HTR-8/SVneo (cell line): Measurements from ENCODE around the gene FN3K.

Experiments
- DNase-seq: peaks from one replicate; pipeline ENCODE4 v3.0.0; 2011; ENCODE audit warnings: low spot score, mixed read lengths; ENCODE audit not compliant: insufficient read length
- FAIRE-seq: peaks from 2 replicates; lab custom pipeline; 2011; peaks lifted over from hg19 to GRCh38; lab: Jason Lieb, UNC

Gene FN3K

GRCh38 chr17:82734987-82735866, at the start of gene FN3K:
Gene FN3K, plus strand, starts transcription at chr17:82735615. Its CDS starts 22 bp downstream, at chr17:82735637.
- peak; percentile 42 for FAIRE-seq
- peak; percentile 57 for DNase-seq

GRCh38 chr17:82686366-82687324, 48.8 kb upstream of the FN3K start:
- DNase-seq, result no peak
- no peak for FAIRE-seq

- FAIRE-seq (no peak), DNase-seq (no peak)
Measured at GRCh38 chr17:82687375-82687861, 48.0 kb upstream of the FN3K start.

- DNase-seq, result no peak
Measured at GRCh38 chr17:82687871-82688270, 47.5 kb upstream of the FN3K start.

DNA sequence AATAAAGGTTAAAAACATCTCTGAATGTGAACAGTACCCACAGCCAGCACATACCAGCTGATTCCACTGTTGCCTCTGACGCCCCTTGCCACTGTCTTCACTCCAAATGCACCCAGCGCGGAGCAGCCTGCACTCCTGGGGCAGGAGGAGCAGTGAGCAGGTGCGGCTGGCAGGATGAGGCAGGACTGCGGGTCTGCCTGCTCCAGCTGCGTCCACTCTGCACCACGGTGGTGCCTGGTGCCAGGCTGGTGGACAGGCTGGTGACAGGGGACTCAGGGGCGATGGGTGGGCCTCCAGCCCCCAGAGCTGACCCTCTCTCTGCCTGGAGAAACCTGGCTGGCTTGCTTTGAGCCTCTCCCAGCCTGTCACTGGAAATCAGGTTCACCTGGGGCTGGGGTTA, 46.3 kb upstream of the FN3K start:
- no peak for FAIRE-seq

More at GRCh38 chr17:82687871-82688270, 47.5 kb upstream of the FN3K start:
- no peak for FAIRE-seq

GRCh38 chr17:82690786-82691489, 44.5 kb upstream of the FN3K start:
- no peak for DNase-seq
- no peak for FAIRE-seq

More for the DNA sequence above, 46.3 kb upstream of the FN3K start:
- DNase-seq, result no peak

DNA sequence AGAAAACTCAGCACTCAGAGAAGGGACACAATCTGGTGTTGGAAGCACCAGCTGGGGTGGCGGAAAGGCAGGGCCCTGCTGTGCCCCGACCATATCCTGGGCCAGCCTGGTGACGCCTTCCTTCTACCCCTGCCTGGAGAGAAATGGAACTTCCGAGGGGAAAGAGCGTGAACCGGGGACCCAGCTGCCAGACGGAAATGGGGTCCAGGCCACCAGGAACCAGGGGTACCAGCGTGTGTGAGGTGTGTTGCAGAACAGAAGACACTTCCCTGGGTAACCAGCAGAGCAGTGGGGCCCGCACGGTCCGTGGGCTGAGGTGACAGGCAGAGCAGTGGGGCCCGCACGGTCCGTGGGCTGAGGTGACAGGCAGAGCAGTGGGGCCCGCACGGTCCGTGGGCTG, 43.7 kb upstream of the FN3K start:
- no peak for FAIRE-seq

DNA sequence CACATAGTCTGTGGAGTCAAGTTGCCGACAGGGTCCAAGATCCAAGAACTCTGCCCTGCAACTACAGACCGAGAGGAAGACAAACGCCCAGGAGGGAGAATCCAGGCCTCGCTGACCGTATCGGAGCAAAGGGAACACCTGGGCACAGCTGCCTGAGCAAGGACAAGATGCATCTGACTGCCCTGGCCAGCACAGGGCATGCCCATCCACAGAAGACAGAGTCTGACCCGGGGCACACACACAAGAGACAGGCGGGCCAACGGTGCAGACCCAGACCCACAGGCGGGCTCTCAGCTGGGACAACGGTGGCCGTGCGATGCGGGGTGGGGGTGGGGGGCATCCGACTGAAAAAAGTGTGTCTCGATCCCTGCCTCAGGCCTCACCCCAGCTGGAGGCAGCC, 43.1 kb upstream of the FN3K start:
- DNase-seq (no peak), FAIRE-seq (no peak)

More for the DNA sequence above, 43.7 kb upstream of the FN3K start:
- DNase-seq, result no peak

DNA sequence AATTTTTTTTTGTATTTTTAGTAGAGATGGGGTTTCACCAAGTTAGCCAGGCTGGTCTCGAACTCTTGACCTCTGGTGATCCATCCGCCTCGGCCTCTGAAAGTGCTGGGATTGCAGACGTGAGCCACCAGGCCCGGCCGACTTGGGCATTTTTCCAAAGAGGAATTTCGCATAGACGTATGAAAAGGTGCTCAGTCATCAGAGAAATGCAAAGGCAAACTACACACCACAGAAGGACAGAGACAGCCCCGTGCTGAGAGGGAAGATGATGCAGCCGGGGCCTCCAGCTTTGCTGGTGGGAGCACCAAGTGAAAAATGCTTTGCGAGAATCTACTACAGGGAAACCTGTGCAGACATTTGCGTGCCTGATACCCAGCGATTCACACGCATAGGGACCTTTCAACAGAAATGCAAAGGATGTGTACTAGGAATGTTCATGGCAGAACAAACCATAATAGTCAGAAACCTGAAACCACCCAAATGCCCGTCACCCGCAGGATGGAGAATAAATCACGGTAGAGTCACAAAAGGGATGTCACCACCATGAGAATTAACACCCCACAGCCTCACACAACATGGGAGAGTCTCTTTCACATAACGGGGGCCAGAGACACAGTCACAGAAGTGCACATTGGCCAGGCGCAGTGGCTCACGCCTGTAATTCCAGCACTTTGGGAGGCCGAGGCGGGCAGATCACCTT, 42.1 kb upstream of the FN3K start:
- FAIRE-seq (no peak), DNase-seq (no peak)

GRCh38 chr17:82694647-82695046, 40.8 kb upstream of the FN3K start:
- FAIRE-seq, result no peak
- no peak for DNase-seq

DNA sequence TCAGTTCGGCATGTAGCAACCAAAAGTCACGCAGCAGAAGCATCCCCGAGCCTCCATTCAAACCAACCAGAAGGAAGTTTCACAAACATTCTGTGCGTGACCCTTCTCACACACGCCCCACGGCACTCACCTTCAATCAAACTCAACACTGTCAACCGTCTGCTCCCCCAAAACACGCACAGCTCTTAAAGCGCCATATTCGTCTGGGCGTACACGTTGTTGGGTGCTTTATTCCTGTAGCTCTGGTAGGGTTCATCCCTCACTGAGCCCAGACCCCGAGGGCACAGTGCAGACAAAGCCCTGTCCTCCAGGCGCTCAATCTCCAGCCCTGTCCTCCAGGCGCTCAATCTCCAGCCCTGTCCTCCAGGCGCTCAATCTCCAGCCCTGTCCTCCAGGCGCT, 39.2 kb upstream of the FN3K start:
- no peak for FAIRE-seq
- no peak for DNase-seq

DNA sequence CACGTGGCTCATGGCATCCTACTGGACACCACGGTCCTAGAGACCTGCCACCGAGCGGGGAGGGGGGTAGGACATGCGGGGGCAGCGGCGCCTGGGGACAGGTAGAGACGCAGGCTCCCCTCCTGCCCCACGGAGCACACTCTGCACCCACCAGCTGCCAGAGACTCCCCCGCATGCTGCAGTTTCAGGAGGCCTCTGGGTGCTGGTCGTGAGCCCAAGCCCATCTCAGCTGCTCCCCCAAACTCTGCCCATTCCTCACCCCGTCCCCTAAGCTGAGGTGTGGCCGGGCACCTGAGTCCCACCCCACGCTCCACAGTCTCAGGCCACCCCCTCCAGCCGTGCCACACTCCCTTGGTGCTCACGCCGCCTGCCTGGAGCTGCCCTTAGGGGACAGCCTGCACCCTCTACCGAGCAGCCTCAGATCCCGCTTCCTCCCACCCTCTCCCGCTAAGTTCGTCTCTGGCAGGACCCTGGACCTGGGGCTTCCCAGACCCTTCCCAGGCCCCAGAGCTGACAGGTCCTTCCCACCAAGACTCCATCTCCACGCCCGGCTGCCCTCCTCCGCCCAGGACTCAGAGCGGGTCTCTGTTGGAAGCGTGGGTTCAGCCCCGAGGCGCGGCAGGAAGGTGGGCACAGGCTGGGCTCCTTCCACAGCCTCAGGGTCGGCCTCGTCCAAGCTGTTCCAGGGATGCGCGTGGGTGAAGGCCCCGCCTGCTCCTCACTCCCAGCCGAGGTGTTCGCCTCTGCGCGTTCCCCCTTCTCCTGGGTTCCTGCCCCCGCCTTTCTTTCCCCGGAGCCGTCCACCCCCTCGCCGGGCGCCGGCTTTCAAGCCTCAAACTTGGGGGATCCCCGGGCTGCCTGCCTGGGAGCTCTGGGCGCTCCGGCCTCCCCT, 38.3 kb upstream of the FN3K start:
- no peak for DNase-seq
- no peak for FAIRE-seq

DNA sequence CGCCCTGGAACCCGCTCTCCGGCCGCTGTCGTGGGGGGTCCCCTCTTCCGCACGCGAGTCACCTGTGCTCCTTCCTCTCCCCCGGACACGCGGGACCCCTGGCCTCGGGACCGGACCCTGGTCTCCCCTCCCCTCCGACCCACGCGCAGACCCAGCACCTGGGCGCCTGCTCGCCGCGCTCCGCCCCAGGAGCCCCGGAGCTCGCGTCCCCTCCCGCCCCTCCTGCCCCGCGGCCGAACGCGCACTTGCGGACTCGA, 37.7 kb upstream of the FN3K start:
- DNase-seq (no peak), FAIRE-seq (no peak)

GRCh38 chr17:82698065-82698973, 37.1 kb upstream of the FN3K start, which contains the start of gene RAB40B:
Gene RAB40B, minus strand, starts transcription at chr17:82698698. Its CDS starts 102 bp downstream, at chr17:82698596.
- FAIRE-seq (peak; percentile 98), DNase-seq (peak; percentile 99)

- FAIRE-seq, result peak; percentile 91
- DNase-seq, result no peak
Measured at GRCh38 chr17:82698974-82699442, 36.4 kb upstream of the FN3K start.

- no peak for FAIRE-seq
- no peak for DNase-seq
Measured at GRCh38 chr17:82699551-82699950, 35.9 kb upstream of the FN3K start.

DNA sequence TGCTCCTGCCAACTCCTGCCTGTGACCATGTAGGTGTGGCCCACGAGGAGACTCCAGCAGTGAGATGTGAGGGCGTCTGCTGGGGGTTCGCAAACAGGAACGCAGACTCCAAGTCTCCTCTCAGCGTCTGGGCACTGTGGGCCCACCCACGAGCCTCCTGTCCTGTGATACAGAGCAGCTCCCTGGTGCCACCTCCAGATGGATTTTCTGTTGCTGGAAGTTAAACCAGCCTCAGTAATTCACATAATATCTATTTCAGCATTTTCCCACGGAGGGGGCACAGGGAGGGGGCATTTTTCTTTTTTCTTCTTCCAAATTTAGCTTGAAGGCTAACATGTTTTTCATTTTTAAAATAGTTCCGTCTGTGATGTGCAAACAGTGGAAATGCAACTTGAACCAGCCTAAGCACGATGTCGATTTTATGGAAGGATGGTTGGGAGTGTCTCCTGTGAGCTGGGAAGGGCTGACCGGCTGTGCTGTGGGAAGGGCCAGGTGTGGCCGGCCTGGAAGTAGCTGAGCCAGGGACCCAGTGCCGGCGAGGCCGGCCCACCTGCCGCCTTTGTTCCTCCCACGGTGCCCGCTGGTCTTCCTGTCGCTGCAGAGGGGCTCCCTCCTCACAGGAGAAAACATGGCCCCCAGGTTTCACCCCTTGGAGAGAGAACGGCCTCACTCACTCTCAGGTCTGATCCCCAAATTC, 33.0 kb upstream of the FN3K start:
- FAIRE-seq, result no peak

More for the DNA sequence above, 33.0 kb upstream of the FN3K start:
- no peak for DNase-seq
